GM18498 (cell line): Measurements from ENCODE around the gene METTL26.

Experiments
- ATAC-seq: cut with Tn5 transposase; IDR thresholded peaks from one replicate; pipeline ENCODE4 v1.9.1; 2021; ENCODE audit warnings: mild to moderate bottlenecking, moderate library complexity; ENCODE audit not compliant: unreplicated experiment

METTL26 gene

DNA sequence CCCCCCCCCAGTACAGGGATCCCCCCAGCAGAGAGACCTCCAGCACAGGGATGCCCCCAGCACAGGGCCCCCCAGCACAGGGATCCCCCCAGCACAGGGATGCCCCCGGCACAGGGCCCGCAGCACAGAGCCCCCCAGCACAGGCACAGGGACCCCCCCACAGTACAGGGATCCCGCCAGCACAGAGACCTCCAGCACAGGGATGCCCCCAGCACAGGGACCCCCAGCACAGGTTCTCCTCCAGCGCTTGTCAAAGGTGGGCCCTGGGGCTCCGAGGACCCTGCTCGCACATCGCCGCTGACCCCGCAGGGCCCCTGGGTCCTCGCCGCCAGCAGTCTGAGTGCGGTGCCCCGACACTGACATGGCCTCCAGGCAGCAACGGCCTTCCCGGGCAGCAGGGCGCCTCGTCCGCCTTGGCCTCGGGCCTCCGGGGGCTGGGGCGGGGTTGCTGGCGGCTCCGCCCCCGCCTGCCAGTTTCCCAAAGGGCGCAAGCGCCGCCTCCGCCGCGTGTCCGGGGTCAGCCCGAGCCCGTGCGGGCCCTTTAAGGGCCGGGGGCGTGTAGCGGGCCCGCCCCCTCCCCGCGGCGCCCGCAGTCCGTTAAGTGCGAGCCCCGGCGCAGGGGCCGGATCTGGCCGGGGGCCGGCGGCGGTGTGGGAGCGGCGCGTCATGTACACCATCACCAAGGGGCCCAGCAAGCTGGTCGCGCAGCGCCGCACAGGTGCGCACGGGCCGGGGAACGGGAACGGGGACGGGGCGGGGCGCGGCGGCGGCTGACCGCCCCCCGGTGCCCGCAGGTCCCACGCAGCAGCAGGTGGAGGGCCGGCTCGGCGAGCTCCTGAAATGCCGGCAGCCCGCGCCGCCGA lies 5.5 kb upstream of the METTL26 start, which contains the start of gene MCRIP2:
MCRIP2 (plus strand) TSS at position 503 of the 863 bp plus-strand sequence; CDS start at position 667, 164 bp downstream.
- peak; percentile 54 for ATAC-seq

DNA sequence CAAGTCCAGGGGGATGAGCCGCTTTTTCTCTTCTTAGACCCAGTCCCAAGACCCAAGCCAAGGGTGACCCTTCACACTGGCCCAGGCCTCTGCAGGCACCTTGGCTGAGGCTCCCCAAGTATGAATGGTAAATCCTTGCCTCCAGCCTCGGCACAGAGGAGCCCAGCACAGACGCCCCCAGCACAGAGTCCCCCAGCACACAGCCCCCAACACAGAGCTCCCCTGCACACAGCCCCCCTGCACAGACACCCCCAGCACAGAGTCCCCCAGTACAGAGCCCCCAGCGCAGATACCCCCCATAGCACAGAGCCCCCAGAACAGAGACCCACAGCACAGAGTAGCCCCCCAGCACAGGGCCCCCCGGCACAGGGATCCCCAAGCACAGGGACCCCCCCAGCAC lies 4.5 kb upstream of the METTL26 start:
- no peak for ATAC-seq

GRCh38 chr16:638836-639235 lies 2.7 kb upstream of the METTL26 start:
- ATAC-seq, result no peak

DNA sequence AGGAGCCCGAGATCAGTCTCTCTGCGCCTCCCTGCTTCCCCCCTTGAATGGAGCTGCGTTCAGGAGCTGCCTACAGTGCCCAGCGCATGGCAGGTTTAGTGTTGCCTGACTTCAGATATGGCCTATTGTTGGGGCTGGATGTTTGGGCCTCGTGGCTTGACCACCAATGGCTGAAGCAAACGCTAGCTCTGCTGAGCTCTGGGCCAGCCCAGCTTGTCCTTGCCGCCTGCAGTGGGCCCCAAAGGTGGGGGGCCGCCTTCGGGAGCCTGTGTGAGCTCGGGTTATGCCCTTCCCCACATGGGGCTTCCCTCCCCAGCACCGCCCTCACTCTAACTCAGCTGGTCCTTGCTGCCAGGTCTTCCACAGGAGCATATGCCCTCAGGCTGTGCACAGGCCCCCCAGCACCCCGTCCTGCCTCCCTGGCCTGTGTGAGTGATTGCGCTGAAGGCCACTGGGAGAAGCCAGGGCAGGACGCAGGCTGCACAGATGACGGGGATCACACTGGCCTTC lies 2.0 kb upstream of the METTL26 start:
- ATAC-seq, result no peak

- no peak for ATAC-seq
Measured at GRCh38 chr16:637081-638018, 1.2 kb upstream of the METTL26 start.

DNA sequence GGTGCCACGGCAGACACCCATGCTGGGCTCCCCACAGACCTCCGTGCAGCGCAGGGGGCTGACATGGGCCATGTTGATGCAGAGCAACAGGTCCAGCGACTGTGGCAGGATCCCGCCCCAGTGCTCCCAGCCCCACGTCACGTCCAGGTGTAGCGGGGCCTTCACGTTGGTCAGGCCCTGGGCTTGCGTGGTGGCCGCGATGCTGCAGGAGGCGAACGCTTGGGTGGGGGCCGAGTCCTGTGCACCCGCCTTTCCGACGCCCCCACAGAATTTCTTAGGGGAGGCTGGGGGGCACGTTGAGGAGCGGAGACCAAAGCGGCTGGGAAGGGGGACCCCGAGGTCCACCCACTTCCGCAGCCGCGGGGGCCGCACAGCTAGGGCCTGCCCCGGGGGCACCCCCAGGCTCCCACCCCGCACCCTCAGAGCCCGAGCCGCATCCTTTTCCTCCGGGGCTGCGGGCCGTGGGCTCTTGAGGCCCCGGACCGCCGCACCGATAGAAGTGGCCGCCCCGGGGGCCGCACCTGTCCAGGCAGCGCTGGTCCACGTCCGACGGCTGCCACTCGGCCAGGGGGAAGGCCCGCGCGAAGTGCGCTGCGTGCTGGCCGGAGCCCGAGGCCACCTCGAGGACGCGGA lies 416 bp downstream of the METTL26 start:
- ATAC-seq, result peak; percentile 4

- ATAC-seq, result no peak
Measured at GRCh38 chr16:634996-635395, 1.1 kb downstream of the METTL26 start.

DNA sequence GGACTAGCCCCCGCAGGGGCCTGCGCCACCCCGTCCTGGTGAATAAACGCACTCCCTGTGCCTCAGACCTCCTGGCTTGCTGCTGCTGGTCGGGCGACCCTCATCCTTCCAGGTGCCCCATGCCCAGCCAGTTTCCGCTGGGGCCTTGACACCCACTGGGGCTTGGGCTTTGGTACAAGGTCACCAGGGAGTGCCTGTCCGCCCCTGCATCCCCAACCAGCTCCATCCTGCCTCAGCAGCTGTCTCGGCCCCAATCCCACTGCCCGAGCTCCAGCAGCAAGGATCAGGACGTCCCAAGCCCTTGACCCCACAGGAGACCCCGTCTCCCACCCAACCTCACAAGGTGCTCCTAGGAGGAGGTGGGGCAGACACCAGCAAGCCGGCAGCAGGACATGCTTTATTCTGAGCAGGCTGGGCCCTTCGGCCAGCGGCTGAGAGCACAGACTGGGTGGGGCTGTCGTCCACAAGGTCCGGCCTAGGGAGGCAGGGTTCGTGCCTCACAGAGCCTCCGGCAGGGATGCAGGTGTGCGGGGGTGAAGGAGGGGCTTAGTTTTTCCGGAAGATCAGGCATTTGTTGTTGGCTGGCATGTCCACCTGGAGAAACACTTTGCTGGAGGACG lies 1.9 kb downstream of the METTL26 start:
- no peak for ATAC-seq

DNA sequence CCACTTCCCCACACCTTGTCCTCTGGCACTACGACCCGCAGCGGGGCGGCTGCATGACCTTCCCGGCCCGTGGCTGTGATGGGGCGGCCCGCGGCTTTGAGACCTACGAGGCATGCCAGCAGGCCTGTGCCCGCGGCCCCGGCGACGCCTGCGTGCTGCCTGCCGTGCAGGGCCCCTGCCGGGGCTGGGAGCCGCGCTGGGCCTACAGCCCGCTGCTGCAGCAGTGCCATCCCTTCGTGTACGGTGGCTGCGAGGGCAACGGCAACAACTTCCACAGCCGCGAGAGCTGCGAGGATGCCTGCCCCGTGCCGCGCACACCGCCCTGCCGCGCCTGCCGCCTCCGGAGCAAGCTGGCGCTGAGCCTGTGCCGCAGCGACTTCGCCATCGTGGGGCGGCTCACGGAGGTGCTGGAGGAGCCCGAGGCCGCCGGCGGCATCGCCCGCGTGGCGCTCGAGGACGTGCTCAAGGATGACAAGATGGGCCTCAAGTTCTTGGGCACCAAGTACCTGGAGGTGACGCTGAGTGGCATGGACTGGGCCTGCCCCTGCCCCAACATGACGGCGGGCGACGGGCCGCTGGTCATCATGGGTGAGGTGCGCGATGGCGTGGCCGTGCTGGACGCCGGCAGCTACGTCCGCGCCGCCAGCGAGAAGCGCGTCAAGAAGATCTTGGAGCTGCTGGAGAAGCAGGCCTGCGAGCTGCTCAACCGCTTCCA lies 2.6 kb downstream of the METTL26 start:
- ATAC-seq, result no peak

DNA sequence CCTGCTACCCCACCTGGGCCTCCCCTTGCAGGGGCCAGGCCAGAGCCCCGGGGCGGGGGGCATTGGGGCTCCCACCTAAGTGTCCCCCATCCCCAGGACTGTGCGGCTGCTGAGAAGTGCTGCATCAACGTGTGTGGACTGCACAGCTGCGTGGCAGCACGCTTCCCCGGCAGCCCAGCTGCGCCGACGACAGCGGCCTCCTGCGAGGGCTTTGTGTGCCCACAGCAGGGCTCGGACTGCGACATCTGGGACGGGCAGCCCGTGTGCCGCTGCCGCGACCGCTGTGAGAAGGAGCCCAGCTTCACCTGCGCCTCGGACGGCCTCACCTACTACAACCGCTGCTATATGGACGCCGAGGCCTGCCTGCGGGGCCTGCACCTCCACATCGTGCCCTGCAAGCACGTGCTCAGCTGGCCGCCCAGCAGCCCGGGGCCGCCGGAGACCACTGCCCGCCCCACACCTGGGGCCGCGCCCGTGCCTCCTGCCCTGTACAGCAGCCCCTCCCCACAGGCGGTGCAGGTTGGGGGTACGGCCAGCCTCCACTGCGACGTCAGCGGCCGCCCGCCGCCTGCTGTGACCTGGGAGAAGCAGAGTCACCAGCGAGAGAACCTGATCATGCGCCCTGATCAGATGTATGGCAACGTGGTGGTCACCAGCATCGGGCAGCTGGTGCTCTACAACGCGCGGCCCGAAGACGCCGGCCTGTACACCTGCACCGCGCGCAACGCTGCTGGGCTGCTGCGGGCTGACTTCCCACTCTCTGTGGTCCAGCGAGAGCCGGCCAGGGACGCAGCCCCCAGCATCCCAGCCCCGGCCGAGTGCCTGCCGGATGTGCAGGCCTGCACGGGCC lies 3.4 kb downstream of the METTL26 start:
- no peak for ATAC-seq

- no peak for ATAC-seq
Measured at GRCh38 chr16:631808-632358, 4.2 kb downstream of the METTL26 start.

DNA sequence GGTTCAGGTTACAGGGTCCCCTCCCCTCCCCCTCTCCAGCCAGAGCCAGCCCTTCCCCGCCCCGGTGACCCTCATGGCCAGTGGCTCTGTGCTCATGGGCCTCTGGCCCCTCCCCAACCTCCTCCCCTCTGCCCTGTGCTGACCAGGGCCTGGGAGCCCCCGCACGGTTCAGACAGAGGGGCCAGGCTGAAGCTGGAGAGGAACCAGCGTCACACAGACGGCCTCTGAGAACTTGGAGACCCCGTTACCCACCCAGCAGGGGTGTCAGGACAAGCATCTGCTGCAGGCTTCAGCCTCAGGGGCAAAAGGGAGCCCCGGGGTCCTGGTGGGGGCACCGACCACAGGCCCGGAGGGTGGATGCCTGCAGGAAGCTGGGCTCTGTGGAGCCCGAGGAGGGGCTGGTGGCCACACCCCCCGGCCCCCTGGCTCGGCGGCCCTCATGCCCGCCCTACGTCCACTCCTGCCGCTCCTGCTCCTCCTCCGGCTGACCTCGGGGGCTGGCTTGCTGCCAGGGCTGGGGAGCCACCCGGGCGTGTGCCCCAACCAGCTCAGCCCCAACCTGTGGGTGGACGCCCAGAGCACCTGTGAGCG lies 5.2 kb downstream of the METTL26 start, which contains the start of gene WFIKKN1:
WFIKKN1 (plus strand) TSS at position 171 of the 591 bp plus-strand sequence; CDS start at position 440, 269 bp downstream.
- no peak for ATAC-seq

GRCh38 chr16:630249-630814 lies 5.8 kb downstream of the METTL26 start:
- ATAC-seq, result no peak

GRCh38 chr16:629833-630248 lies 6.3 kb downstream of the METTL26 start:
- ATAC-seq, result no peak

- ATAC-seq, result no peak
Measured at GRCh38 chr16:629185-629832, 6.8 kb downstream of the METTL26 start.

GRCh38 chr16:628321-629061 lies 7.6 kb downstream of the METTL26 start:
- no peak for ATAC-seq
